GM21529 (cell line): ENCODE results near the gene HES2.
"Not testable (repeated sequence)": the region's sequence is repeated elsewhere in the genome, so short reads cannot be mapped to it uniquely, and the experiment has no call there.

Source experiments
- ATAC-seq: cut with Tn5 transposase; IDR thresholded peaks from one replicate; pipeline ENCODE4 v1.9.1; 2021; ENCODE audit not compliant: unreplicated experiment

Gene HES2

GRCh38 chr1:6419397-6419803 lies 319 bp downstream of the HES2 start:
- ATAC-seq: no peak

GRCh38 chr1:6418668-6419396 lies 887 bp downstream of the HES2 start:
- ATAC-seq: no peak

- no peak for ATAC-seq
Measured at GRCh38 chr1:6417961-6418667, 1.6 kb downstream of the HES2 start.

- no peak for ATAC-seq
Measured at GRCh38 chr1:6416906-6417305, 2.8 kb downstream of the HES2 start.

GRCh38 chr1:6416295-6416656 lies 3.4 kb downstream of the HES2 start:
- ATAC-seq: no peak

GRCh38 chr1:6414881-6415626 lies 4.7 kb downstream of the HES2 start:
- no peak for ATAC-seq

- peak; percentile 73 for ATAC-seq
Measured at GRCh38 chr1:6414443-6414844, 5.3 kb downstream of the HES2 start.

GRCh38 chr1:6412896-6413295 lies 6.8 kb downstream of the HES2 start:
- no peak for ATAC-seq

GRCh38 chr1:6410248-6410893 lies 9.3 kb downstream of the HES2 start:
- no peak for ATAC-seq

GRCh38 chr1:6409733-6410132 lies 10.0 kb downstream of the HES2 start:
- ATAC-seq: no peak

- no peak for ATAC-seq
Measured at GRCh38 chr1:6409053-6409452, 10.7 kb downstream of the HES2 start.

- no peak for ATAC-seq
Measured at GRCh38 chr1:6408023-6408422, 11.7 kb downstream of the HES2 start.

- ATAC-seq: no peak
Measured at GRCh38 chr1:6401673-6402072, 18.0 kb downstream of the HES2 start.

- no peak for ATAC-seq
Measured at GRCh38 chr1:6399294-6399693, 20.4 kb downstream of the HES2 start.

- no peak for ATAC-seq
Measured at GRCh38 chr1:6397844-6398441, 21.8 kb downstream of the HES2 start.

- ATAC-seq: no peak
Measured at GRCh38 chr1:6396998-6397397, 22.7 kb downstream of the HES2 start.

- not testable (repeated sequence) for ATAC-seq
Measured at GRCh38 chr1:6395781-6396244, 23.9 kb downstream of the HES2 start.

GRCh38 chr1:6395130-6395529 lies 24.6 kb downstream of the HES2 start:
- ATAC-seq: not testable (repeated sequence)

GRCh38 chr1:6393400-6394187 lies 26.1 kb downstream of the HES2 start, which contains the start of gene ACOT7:
Gene ACOT7, minus strand, starts transcription at chr1:6393767. Its CDS starts 368 bp downstream, at chr1:6393399.
- peak; percentile 77 for ATAC-seq

- ATAC-seq: peak; percentile 11
Measured at GRCh38 chr1:6392809-6393399, 26.8 kb downstream of the HES2 start.
